NCI-H510A (cell line): ENCODE data around the gene SLC14A1.

Experiments
- DNase-seq: peaks from one replicate; lab custom pipeline; 2025; lab: John Stamatoyannopoulos, UW

SLC14A1 gene

DNA sequence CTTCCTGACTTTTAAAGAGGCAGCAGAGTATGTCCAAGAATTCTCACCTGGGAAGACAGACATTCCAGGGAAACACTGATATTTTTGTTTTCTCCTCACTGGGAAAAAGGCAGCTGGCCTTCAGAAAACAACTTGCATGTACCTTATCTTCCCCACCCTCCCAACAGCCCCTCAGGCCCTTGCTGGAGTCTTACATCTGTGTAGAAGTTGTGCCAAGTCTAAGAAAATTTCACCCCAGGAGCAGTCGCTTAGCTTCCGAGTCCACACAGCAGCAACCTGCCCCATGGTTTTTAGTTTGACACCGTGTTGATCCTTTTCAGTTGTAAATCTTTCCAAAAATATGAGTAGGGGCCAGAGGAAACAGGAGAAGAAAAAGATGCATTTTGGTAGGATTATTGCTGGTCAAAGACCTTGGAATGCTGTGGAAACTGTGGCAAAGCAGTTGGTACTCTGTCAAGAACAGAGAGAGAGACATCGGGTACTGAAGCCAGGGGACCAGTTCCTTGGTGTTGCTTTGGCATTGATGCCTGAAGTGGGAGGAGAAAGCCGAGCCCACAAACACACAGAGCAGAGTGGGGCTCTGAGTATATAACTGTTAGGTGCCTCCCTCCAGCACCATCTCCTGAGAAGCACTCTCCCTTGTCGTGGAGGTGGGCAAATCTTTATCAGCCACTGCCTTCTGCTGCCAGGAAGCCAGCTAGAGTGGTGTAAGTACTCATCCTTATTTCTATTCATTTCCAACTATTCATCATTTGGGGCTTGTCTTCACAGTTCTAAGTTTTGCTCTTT, at the start of gene SLC14A1:
SLC14A1 (plus strand) TSS at position 615 of the 789 bp plus-strand sequence. CDS start 6,140 bp downstream, outside the sequence.
- no peak for DNase-seq

DNA sequence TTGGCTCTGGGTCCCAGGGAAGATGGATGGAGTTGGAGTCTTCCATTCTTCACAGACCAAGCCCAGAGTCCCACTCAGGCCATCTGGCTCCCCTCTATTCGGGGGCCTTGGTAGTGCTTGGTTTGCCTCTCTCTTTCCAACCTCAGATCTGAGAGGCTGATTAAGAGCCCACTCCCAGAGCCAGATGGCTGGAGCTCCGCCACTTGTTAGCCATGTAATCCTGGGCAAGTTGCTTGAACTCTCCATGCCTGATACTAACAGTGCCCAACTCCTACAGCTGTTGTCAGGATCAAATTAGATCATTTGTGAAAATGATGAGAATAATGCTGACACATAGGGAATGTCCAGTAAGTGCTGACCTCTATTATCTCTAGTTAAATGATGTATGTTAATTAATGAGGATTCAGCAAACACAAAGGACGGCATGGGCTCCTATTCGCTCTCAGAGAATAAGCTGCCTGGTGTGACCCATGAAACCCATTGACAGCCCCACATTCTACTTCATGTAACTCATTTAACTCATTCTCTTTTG, 46.6 kb upstream of the SLC14A1 start:
- DNase-seq: no peak

DNA sequence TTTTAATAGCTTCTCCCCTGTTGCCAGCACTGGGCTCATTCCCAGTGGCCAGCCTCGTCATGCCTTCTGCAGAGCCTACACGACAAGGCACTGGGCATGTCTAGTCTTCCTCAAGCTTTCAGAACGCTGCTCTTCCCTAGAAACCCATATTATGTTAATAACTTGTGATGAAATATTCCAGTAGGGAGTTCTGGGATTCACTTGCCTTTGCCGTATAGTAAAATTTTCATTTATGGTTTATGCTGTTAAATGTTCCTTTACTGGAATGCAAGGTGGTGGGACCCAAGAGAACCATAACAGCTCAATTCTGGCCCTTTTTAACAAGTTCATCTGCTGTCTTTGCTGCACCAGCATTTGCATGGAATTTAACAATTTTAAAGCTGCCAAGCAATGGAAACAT, 45.5 kb upstream of the SLC14A1 start:
- DNase-seq: no peak

- DNase-seq: no peak
Observed at GRCh38 chr18:45678850-45679249, 45.1 kb upstream of the SLC14A1 start.

GRCh38 chr18:45680066-45680690, 43.8 kb upstream of the SLC14A1 start:
- DNase-seq: no peak

- no peak for DNase-seq
Observed at GRCh38 chr18:45682181-45682580, 41.8 kb upstream of the SLC14A1 start.

- DNase-seq: no peak
Observed at GRCh38 chr18:45684341-45685115, 39.5 kb upstream of the SLC14A1 start.

DNA sequence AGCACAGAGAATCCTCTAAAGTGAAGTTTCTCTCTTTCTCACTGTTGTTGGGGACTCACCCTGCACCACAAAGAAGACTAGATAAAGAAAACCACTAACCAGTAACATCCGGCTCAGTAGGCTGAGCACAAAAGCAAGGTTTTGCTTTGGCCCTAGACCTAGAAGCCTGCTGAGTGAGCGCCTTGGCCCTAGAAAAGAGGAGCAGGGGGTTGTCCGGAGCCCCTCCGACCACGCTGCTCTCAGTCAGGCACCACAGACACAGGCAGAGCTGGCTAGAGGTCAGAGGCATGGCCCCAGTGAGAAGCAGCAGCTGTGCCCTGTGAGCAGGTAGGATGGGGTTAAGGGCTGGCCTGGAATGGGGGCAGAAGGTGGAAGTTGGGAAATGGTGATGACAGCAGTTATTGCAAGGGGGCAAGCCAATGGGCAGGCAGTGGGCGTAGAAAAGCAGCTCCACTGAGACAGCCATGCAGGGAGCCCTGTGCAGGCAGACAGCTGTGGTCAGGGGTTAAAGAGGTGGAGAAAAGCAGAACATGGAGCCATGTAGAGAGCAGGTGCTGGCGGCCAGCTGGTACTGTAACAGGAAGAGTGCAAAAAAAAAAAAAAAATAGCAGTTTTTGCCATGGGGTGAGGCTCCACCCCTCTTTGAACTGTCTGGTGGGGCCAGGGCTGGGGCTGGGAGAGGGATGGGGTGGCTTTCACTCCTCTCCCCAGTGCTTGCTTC, 36.9 kb upstream of the SLC14A1 start:
- no peak for DNase-seq

DNA sequence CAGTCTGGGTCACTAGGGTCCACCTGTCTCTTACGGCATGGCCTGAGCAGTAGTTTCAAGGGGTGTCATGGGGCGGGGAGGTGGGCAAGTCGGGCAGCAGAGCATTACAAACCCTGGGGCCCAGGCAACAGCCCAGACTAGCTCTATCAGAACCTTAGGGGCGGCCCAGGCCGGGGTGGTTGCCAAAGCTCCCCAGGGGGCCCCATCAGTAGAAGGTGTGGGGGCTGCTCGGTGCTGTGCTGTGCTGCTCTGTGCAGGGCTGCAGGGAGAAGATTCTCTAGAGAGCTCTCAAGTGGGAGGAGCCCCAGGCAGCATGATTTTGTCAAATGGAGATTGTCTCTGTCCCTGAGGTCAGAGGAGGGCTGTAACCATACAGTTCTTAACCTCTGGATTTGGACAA, 36.4 kb upstream of the SLC14A1 start:
- no peak for DNase-seq

DNA sequence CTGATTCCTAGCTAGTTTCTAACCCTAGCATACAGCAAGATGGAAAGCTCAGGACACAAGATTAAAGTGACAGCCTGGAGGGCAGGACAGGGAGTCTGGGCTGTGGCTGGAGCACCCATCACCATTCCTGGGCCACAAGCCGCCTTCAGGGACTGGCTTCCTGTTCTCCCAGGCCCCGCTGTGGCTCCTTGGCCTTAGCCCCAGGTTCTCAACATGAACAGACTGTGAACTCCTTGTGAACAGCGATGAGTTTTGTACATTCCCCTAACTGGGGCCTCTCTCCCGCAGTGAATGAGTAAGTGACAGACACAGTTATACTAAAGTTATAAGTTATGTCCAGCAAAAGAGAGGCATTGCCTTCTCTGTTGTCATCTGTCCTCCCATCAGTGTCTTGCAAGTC, 35.9 kb upstream of the SLC14A1 start:
- DNase-seq: no peak

- no peak for DNase-seq
Observed at GRCh38 chr18:45688833-45689232, 35.1 kb upstream of the SLC14A1 start.

DNA sequence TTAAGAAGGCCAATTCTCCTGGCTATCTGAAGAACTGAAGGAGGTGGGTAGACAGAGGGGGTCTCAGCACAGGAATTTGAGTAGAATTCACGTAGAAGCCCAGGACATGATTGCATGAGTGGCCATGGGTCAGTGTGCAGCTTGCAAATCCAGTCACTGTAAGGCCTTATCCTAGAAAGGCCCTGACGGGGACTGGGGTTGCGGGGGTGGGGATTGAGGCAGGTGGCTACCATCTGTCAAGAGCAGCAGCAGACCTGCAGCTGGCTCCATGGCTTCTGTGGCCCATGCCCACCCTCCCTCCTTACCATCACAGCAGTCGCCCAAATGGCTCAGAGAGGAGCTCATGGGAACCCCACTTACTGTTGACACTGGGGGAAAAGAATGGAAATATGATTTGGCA, 34.6 kb upstream of the SLC14A1 start:
- no peak for DNase-seq

DNA sequence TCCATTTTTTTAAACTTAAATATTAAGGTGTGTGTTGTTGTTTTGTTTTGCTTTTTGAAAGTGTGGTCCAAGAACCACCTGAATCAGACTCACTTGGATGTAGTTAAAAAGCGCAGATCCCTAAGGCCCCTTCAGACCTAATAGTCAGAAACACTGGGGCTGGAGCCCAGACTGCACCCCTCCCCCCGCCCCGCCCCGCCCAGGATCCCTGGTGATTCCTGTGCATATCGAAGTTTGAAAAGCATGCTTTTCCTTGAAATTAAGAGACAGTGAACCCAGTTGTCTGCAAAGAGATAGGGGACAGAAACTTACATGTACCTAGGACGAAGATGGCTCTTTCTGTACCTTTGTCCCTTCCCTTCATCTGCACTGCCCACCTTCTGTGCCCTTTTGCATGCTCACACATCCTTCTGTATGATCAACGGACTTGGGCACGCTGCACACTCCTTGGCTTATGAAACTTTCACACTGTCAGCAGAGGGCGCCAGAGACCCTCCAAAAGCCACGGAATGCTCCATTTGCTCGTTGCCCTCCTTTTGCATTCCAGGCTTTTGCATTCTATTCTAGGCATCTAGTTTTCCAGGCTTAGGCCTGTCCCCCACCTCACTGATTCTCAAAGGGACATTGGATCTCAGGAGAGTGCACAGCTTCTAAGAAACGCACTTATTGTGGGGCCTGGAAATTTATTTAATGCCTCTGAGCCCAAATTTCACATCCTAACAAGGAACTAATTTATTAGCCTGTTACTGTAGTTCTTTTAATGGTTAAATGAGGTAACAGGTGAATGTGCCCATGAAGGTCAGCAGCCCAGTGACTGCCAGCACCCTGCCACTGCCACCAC, 32.8 kb upstream of the SLC14A1 start:
- no peak for DNase-seq

GRCh38 chr18:45691816-45692179, 32.2 kb upstream of the SLC14A1 start:
- DNase-seq: no peak

DNA sequence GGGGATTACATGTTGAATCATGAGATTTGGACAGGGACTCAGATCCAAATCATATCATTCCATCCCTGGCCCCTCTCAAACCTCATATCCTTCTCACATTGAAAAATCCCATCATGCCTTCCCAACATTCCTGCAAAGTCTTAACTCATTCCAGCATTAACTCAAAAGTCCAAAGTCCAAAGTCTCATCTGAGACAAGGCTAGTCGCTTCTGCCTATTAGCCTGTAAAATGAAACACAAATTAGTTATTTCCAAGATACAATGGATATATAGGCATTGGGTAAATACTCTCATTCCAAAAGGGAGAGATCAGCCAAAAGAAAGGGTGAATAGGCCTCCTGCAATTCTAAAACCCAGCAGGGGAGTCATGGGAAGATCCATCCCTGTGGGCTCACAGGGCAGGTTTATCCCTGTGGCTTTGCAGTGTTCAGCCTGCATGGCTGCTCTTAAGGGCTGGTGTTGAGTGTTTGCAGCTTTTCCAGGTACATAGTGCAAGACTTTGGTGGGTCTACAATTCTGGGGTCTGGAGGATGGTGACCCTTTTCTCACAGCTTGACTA, 21.2 kb upstream of the SLC14A1 start:
- DNase-seq: no peak

GRCh38 chr18:45708831-45709230, 15.2 kb upstream of the SLC14A1 start:
- no peak for DNase-seq

- no peak for DNase-seq
Observed at GRCh38 chr18:45712061-45712460, 11.9 kb upstream of the SLC14A1 start.

DNA sequence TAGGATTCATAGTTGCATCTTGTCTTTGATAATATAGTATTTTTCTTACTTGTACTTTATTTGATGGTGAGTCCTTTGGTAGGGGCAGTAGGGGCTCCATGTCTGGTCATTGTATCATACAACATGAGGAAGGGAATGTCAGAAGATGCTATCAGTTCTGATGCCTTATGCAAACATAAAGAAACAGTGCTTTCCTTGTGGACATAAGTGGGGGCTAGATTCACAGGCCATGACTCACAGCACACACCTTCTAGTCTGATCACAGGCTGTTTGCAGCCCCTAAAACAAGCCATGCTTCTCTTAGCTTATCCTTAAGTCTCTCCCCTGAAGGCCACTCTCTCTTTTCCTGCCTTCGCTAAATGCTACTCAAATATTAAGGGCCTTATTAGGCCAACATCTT, 10.7 kb upstream of the SLC14A1 start:
- DNase-seq: no peak

GRCh38 chr18:45715212-45715780, 8.7 kb upstream of the SLC14A1 start:
- no peak for DNase-seq

- DNase-seq: no peak
Observed at GRCh38 chr18:45719106-45719505, 4.9 kb upstream of the SLC14A1 start.
